Stimulated activated CD8-positive, alpha-beta memory T cell treated with anti-CD3 and anti-CD28 coated beads, Interleukin-4, amount 100 ng/mL, for 4 hours (primary cell): Measurements from ENCODE around the gene POLR3K.
"Not testable (repeated sequence)": the region's sequence is repeated elsewhere in the genome, so short reads cannot be mapped to it uniquely, and the experiment has no call there.

Experiments
- DNase-seq, 2 donors: peaks; one replicate each; pipeline ENCODE4 v3.0.0-alpha.2; 2020; ENCODE audit warnings: low read depth in 2 of 2, low spot score in 1 of 2

The POLR3K gene

GRCh38 chr16:20886-21285 is 32.5 kb downstream of the POLR3K start:
- not testable (repeated sequence) for DNase-seq

- DNase-seq, result not testable (repeated sequence)
These were observed 36.2 kb downstream of the POLR3K start for GRCh38 chr16:17062-17765.

DNA sequence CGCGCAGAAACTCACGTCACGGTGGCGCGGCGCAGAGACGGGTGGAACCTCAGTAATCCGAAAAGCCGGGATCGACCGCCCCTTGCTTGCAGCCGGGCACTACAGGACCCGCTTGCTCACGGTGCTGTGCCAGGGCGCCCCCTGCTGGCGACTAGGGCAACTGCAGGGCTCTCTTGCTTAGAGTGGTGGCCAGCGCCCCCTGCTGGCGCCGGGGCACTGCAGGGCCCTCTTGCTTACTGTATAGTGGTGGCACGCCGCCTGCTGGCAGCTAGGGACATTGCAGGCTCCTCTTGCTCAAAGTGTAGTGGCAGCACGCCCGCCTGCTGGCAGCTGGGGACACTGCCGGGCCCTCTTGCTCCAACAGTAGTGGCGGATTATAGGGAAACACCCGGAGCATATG is 42.6 kb downstream of the POLR3K start:
- peak; percentile 73 to 75 for DNase-seq

DNA sequence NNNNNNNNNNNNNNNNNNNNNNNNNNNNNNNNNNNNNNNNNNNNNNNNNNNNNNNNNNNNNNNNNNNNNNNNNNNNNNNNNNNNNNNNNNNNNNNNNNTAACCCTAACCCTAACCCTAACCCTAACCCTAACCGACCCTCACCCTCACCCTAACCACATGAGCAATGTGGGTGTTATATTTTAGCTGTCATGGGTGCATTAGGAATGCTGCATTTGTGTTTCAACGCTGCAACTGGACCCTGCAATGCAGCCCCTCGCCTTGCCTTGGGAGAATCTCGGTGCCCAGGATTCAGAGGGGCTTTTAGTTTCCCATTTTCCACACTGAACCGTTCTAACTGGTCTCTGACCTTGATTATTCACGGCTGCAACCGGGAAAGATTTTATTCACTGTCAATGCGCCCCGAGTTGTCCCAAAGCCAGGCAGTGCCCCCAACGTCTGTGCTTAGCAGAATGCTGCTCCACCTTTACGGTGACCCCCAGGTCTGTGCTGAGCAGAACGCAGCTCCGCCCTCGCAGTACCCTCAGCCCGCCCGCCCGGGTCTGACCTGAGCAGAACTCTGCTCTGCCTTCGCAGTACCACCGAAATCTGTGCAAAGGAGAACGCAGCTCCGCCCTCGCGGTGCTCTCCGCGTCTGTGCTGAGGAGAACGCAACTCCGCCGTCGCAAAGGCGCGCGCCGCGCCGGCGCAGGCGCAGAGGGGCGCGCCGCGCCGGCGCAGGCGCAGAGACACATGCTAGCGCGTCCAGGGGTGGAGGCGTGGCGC is 43.3 kb downstream of the POLR3K start:
- DNase-seq, result no peak
